ENCODE measurements around the gene KLF15. TPM values are rescaled to one million over a fixed set of nuclear protein-coding genes. Genes with fewer than 3 reads are reported as not detected.

The KLF15 gene
- total RNA-seq, 6 experiments from 2014 or later: 0.63 to 1.2 (median 0.81) TPM

DNA sequence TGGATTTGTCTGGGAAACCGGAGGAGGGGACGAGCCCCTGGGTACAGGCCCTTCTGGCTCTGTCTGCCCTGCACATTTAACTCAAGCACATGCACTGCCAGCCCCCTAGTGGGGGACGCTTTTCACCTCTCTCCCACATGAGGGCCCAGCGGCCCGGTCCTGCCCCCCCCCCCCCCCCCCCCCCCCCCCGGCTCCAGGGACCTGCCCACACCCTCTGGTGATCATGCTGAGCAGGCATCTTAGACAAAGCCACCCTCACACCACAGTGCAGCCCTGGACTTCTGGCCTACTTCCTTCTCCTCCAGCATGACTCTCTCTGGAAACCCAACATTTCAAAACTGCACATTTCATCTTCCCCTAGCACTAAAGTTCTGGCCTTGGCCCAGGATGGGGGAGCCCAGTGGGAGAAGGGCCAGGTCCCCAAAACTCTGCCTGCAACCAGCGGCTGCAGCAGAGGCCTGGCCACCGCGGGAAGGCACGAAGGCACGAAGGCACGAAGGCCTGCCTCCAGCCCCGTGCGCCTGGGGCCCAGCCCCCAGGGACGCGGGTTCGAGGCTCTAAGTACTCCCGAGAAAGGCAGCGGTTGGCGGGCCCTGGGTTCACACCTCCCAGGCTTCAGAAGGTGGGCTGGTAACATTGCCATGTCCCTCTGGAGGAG is 14.1 kb downstream of the KLF15 start:
- DNase-seq: no peak
- TF ChIP-seq, protein P1, sequence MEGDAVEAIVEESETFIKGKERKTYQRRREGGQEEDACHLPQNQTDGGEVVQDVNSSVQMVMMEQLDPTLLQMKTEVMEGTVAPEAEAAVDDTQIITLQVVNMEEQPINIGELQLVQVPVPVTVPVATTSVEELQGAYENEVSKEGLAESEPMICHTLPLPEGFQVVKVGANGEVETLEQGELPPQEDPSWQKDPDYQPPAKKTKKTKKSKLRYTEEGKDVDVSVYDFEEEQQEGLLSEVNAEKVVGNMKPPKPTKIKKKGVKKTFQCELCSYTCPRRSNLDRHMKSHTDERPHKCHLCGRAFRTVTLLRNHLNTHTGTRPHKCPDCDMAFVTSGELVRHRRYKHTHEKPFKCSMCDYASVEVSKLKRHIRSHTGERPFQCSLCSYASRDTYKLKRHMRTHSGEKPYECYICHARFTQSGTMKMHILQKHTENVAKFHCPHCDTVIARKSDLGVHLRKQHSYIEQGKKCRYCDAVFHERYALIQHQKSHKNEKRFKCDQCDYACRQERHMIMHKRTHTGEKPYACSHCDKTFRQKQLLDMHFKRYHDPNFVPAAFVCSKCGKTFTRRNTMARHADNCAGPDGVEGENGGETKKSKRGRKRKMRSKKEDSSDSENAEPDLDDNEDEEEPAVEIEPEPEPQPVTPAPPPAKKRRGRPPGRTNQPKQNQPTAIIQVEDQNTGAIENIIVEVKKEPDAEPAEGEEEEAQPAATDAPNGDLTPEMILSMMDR (IDR thresholded peaks at IDR 0.05): peak; percentile 13; the same call in 1 of the 2 replicates
- Mint-ChIP-seq H3K27me3 (ENCODE audit: insufficient read depth) (peaks cover 16% of the 10 kb centered on the region), H3K4me3 (no peak overlapping the region), H3K36me3 (ENCODE audit: low read depth) (no peaks in the 10 kb centered on the region), H3K4me1 (ENCODE audit: low read depth) (no peaks in the 10 kb centered on the region), H3K27ac (no peak overlapping the region), H3K9me3 (no peaks in the 10 kb centered on the region)

GRCh38 chr3:126342211-126342610 is 15.0 kb downstream of the KLF15 start:
- H3K27me3 Mint-ChIP-seq (ENCODE audit: insufficient read depth): peaks cover 22% of the 10 kb centered on the region
- no peak overlapping the region for H3K4me3 Mint-ChIP-seq
- H3K36me3 Mint-ChIP-seq (ENCODE audit: low read depth): no peaks in the 10 kb centered on the region
- no peak for DNase-seq
- no peaks in the 10 kb centered on the region for H3K9me3 Mint-ChIP-seq
- no peak overlapping the region for H3K27ac Mint-ChIP-seq
- TF ChIP-seq, protein P1 (IDR thresholded peaks at IDR 0.05): no peak
- no peaks in the 10 kb centered on the region for H3K4me1 Mint-ChIP-seq (ENCODE audit: low read depth)

- TF ChIP-seq, protein P1 (IDR thresholded peaks at IDR 0.05): no peak
- H3K27ac Mint-ChIP-seq: no peak overlapping the region
- H3K9me3 Mint-ChIP-seq: no peaks in the 10 kb centered on the region
- H3K36me3 Mint-ChIP-seq (ENCODE audit: low read depth): no peaks in the 10 kb centered on the region
- no peak for DNase-seq
- peaks cover 22% of the 10 kb centered on the region for H3K27me3 Mint-ChIP-seq (ENCODE audit: insufficient read depth)
- H3K4me3 Mint-ChIP-seq: no peak overlapping the region
- no peaks in the 10 kb centered on the region for H3K4me1 Mint-ChIP-seq (ENCODE audit: low read depth)
Observed at GRCh38 chr3:126341755-126342150, 15.5 kb downstream of the KLF15 start.

DNA sequence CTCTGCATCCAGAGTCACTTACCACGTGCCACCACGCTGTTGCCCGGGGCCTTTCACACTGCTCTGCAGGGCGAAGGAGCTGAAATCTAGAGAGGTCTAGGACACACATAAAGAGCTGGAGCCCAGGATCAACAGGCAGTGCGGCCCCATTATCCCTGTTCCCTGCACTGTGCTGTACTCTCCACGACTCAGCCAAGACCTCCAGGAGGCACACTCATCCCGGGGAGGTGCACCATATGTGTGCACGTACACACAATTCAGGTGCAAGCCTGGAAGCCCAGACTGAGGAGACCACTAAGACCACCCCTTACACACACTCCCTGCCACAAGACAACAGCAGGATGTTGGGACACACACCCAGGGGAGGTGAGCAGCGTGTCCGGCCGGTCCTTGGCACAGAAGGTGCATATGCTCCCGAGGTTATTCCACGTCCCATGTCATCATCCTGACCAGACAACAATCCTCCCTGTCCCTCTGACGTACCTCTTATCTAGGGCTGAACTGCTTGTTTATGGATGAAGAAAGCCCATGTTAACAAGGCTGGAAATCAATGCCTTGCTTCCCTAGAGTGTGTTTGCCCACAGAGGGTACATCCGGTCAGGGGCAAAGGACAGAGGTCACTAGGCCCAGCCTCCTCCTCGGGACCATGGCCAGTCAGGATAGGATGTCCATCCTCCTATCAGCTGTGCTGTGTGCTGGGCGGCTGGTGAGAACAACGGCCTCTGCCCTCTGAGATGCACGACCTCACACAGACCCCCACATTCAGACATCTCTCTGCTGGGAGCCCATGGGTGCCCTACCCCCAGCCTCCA is 16.1 kb downstream of the KLF15 start:
- DNase-seq: no peak
- Mint-ChIP-seq H3K27ac (no peak overlapping the region), H3K4me1 (ENCODE audit: low read depth) (no peaks in the 10 kb centered on the region), H3K4me3 (no peak overlapping the region), H3K27me3 (ENCODE audit: insufficient read depth) (peaks cover 22% of the 10 kb centered on the region), H3K36me3 (ENCODE audit: low read depth) (no peaks in the 10 kb centered on the region), H3K9me3 (no peaks in the 10 kb centered on the region)
- TF ChIP-seq, protein P1 (IDR thresholded peaks at IDR 0.05): no peak

GRCh38 chr3:126340596-126340942 is 16.6 kb downstream of the KLF15 start:
- Mint-ChIP-seq H3K27ac (no peak overlapping the region), H3K9me3 (no peaks in the 10 kb centered on the region), H3K4me3 (no peak overlapping the region), H3K36me3 (ENCODE audit: low read depth) (no peaks in the 10 kb centered on the region), H3K27me3 (ENCODE audit: insufficient read depth) (peaks cover 22% of the 10 kb centered on the region), H3K4me1 (ENCODE audit: low read depth) (no peaks in the 10 kb centered on the region)
- TF ChIP-seq, protein P1 (IDR thresholded peaks at IDR 0.05): no peak
- no peak for DNase-seq
